CD8-positive, alpha-beta memory T cell (primary cell): Measurements from ENCODE around the gene TBC1D8. TPM values are rescaled to one million over a fixed set of nuclear protein-coding genes. Genes with fewer than 3 reads are reported as not detected.
A peak's percentile ranks its signal among the peaks of the same experiment; 100 is the strongest.

Experiments
- CTCF ChIA-PET: fragments of 350-600 bp; sonication (Branson Sonifier 250); formaldehyde crosslinking; loops from one replicate; lab custom pipeline; 2021; ENCODE audit warnings: antibody characterized with exemption; lab: Charles Lee
- POLR2A ChIA-PET: fragments of 350-600 bp; sonication (Branson Sonifier 250); formaldehyde crosslinking; loops from one replicate; lab custom pipeline; 2021; ENCODE audit warnings: antibody characterized with exemption; lab: Charles Lee
- DNase-seq, 5 donors: peaks; one replicate each; pipeline versions ENCODE4 v3.0.0 to v3.0.0-alpha.2; 2020 to 2022; ENCODE audit warnings: mixed read lengths in 1 of 5
- H3K27ac ChIP-seq: one replicate; pipeline ENCODE4 v1.7.0; 2013; ENCODE audit warnings: low read depth, mild to moderate bottlenecking, low read length, moderate library complexity
- H3K27me3 ChIP-seq: 2 replicates; pipeline ENCODE4 v1.7.0; 2013; ENCODE audit warnings: low read length, mild to moderate bottlenecking; ENCODE audit not compliant: insufficient read depth, poor library complexity, severe bottlenecking
- H3K36me3 ChIP-seq: 2 replicates; pipeline ENCODE4 v1.7.0; 2013; ENCODE audit warnings: mild to moderate bottlenecking, low read length, moderate library complexity; ENCODE audit not compliant: insufficient read depth
- H3K4me1 ChIP-seq: 2 replicates; pipeline ENCODE4 v1.7.0; 2013; ENCODE audit warnings: mild to moderate bottlenecking, low read length, moderate library complexity; ENCODE audit not compliant: insufficient read depth
- H3K4me3 ChIP-seq: 2 replicates; pipeline ENCODE4 v1.7.0; 2013; ENCODE audit warnings: mild to moderate bottlenecking, low read length
- H3K9me3 ChIP-seq: 2 replicates; pipeline ENCODE4 v1.7.0; 2013; ENCODE audit warnings: mild to moderate bottlenecking, low read length
- H3K27ac Mint-ChIP-seq, 8 donors: one replicate each; pipeline ENCODE4 v1.8.0; 2020 to 2021; ENCODE audit warnings: mixed read lengths in 8 of 8, mild to moderate bottlenecking in 6 of 8, inconsistent platforms in 3 of 8, moderate library complexity in 3 of 8
- H3K27me3 Mint-ChIP-seq, 2 donors: one replicate each; pipeline ENCODE4 v1.8.0; 2020 to 2021; ENCODE audit warnings: mixed read lengths in 2 of 2, mild to moderate bottlenecking in 1 of 2, moderate library complexity in 1 of 2
- H3K36me3 Mint-ChIP-seq, 3 donors: one replicate each; pipeline ENCODE4 v1.8.0; 2020 to 2021; ENCODE audit warnings: mixed read lengths in 3 of 3, inconsistent platforms in 1 of 3, mild to moderate bottlenecking in 1 of 3
- H3K4me1 Mint-ChIP-seq, 3 donors: one replicate each; pipeline ENCODE4 v1.8.0; 2020 to 2021; ENCODE audit warnings: mixed read lengths in 3 of 3, inconsistent platforms in 1 of 3, mild to moderate bottlenecking in 1 of 3
- H3K4me3 Mint-ChIP-seq, 7 donors: one replicate each; pipeline ENCODE4 v1.8.0; 2020 to 2021; ENCODE audit warnings: mixed read lengths in 7 of 7, mild to moderate bottlenecking in 6 of 7, moderate library complexity in 4 of 7, inconsistent platforms in 2 of 7
- H3K9me3 Mint-ChIP-seq, 5 donors: one replicate each; pipeline ENCODE4 v1.8.0; 2020 to 2022; ENCODE audit warnings: mixed read lengths in 5 of 5, mild to moderate bottlenecking in 3 of 5, moderate library complexity in 2 of 5, inconsistent platforms in 1 of 5
- polyA plus RNA-seq: library from polyadenylated mRNA; unstranded; fragments of 300-500 nt; fragmentation: Illumina TruSeq; gene quantifications from one replicate; pipeline ENCODE4 v1.2.3, GENCODE V29; 2021
- total RNA-seq, 2 experiments: library from RNA; stranded (reverse); gene quantifications; one replicate each; pipeline ENCODE4 v1.2.3, GENCODE V29; 2021

TBC1D8 gene
- total and polyA plus RNA-seq, 3 experiments from 2014 or later: 0.55 to 0.89 (median 0.69) TPM

DNA sequence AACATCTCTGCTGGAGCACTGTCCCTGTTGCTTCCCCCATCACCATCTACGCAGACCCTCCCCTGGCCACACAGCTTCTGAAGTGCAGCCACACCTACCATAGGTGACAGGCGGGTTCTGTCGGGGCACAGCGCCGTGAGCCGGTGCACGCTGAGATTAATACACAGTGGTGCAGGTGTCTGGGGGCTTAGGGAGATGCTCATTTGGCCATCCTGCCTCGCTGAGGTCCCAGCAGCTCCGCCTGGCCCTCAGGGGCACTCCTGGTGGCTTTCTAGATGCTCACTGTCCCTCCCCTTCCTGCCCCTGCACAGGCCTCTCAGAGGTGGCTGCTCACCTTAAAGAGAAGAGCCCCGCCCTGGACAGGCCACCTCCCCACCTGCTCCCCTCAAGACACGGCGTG is 168.0 kb downstream of the TBC1D8 start:
- no peak overlapping the region for H3K27ac Mint-ChIP-seq
- Histone ChIP-seq H3K4me3 (no peak overlapping the region), H3K4me1 (no peaks in the 10 kb centered on the region), H3K27ac (no peak overlapping the region), H3K9me3 (no peaks in the 10 kb centered on the region), H3K27me3 (no peaks in the 10 kb centered on the region), H3K36me3 (no peaks in the 10 kb centered on the region)
- H3K27me3 Mint-ChIP-seq: no peaks in the 10 kb centered on the region
- H3K36me3 Mint-ChIP-seq: peaks cover 0 to 2% (median 0%) of the 10 kb centered on the region in 3 donors
- DNase-seq: no peak
- no peaks in the 10 kb centered on the region for H3K9me3 Mint-ChIP-seq
- ChIA-PET POLR2A (no interaction called here), CTCF (interaction anchor here (1.0 to 2.1 kb wide), 4 partner anchors 16 to 375 kb away, joined by 3 to 13 read pairs (median 6); no protein-coding TSS in a partner anchor)
- peaks cover 0 to 3% (median 2%) of the 10 kb centered on the region in 3 donors for H3K4me1 Mint-ChIP-seq
- H3K4me3 Mint-ChIP-seq: no peak overlapping the region

DNA sequence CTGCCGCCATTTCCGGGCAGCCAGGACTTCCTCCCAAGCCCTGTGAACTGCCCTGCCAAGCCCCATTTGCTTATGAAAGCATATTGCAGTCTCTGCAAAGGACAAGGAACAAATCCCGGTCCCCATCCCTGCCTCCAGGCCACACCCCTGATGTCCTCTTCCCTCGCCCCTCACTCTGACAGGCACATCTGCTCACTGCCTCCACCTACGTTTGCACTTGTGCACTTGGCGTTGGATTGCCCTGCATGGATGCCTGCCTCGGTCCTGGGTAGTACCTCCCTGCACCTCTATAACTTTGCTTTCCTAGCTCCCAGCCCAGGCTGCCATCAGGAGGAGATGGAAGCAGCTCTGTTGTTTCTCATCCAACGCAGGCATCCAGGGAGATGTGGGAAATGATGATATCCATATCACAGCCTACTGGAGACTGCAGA is 168.7 kb downstream of the TBC1D8 start:
- no peak for DNase-seq
- H3K27ac Mint-ChIP-seq: no peak overlapping the region
- H3K4me3 ChIP-seq: no peak overlapping the region
- no peak overlapping the region for H3K4me3 Mint-ChIP-seq
- POLR2A ChIA-PET: no interaction called here
- H3K27ac ChIP-seq: no peak overlapping the region
- no peaks in the 10 kb centered on the region for H3K4me1 ChIP-seq
- no peaks in the 10 kb centered on the region for H3K9me3 ChIP-seq
- H3K4me1 Mint-ChIP-seq: peaks cover 0 to 3% (median 2%) of the 10 kb centered on the region in 3 donors
- CTCF ChIA-PET: interaction anchor here (0.9 to 2.1 kb wide), 5 partner anchors 16 to 388 kb away, joined by 3 to 13 read pairs (median 3); no protein-coding TSS in a partner anchor
- no peaks in the 10 kb centered on the region for H3K27me3 Mint-ChIP-seq
- H3K36me3 Mint-ChIP-seq: peaks cover 0 to 2% (median 0%) of the 10 kb centered on the region in 3 donors
- H3K27me3 ChIP-seq: no peaks in the 10 kb centered on the region
- H3K9me3 Mint-ChIP-seq: no peaks in the 10 kb centered on the region
- H3K36me3 ChIP-seq: no peaks in the 10 kb centered on the region

DNA sequence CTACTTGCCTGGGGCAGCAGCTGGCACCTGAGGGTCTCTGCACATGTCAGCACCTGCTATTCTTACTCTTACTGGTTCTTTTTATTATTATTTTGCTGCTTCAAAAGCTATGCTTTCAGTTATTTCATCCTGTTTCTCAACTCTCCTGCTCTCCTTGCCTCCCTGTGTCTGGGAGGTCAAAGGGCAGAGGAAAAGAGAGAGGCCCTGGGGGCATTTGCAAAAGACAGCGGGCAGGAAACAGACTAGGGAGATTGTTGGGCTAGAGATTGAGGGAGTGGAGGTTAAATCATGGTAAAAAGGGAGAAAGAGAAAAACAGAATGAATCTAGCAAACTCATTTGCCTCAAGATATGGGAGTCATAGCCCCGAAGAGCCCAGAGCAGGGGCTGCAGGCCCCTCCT is 170.2 kb downstream of the TBC1D8 start:
- H3K4me3 Mint-ChIP-seq: no peak overlapping the region
- Histone ChIP-seq H3K4me1 (no peaks in the 10 kb centered on the region), H3K27me3 (no peaks in the 10 kb centered on the region), H3K4me3 (no peak overlapping the region), H3K27ac (no peak overlapping the region), H3K36me3 (no peaks in the 10 kb centered on the region), H3K9me3 (no peaks in the 10 kb centered on the region)
- H3K27ac Mint-ChIP-seq: peak overlapping the region in 1 of 8 donors; percentile 48
- peaks cover 0 to 3% of the 10 kb centered on the region in 2 donors for H3K27me3 Mint-ChIP-seq
- H3K4me1 Mint-ChIP-seq: peaks cover 0 to 3% (median 2%) of the 10 kb centered on the region in 3 donors
- ChIA-PET POLR2A (no interaction called here), CTCF (interaction anchor here (1.4 kb wide), 1 partner anchor 371 kb away, joined by 5 read pairs; no protein-coding TSS in a partner anchor)
- no peak for DNase-seq
- H3K9me3 Mint-ChIP-seq: no peaks in the 10 kb centered on the region
- peaks cover 0 to 2% (median 0%) of the 10 kb centered on the region in 3 donors for H3K36me3 Mint-ChIP-seq

DNA sequence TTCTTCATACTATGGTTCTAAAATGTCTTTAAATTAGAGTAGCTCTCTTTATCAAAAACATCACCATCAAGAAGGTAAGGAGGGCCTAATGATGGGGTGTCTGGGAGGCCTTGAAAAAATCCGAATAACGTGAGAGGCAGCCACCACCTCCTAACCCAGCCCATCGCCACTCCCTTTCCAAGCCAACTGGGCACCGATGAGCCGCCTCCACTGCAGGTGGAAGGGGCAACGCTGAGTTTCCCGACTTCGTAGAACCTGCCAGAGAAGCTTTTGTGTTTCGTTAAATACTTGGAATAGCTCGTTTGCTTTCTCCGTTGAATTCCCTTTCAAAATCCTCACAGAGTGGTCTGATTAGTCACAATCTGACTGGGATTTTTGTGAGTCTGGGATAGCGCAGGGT is 171.1 kb downstream of the TBC1D8 start:
- H3K9me3 Mint-ChIP-seq: no peaks in the 10 kb centered on the region
- Histone ChIP-seq H3K4me1 (no peaks in the 10 kb centered on the region), H3K9me3 (no peaks in the 10 kb centered on the region), H3K36me3 (no peaks in the 10 kb centered on the region), H3K27ac (no peak overlapping the region), H3K27me3 (no peaks in the 10 kb centered on the region), H3K4me3 (no peak overlapping the region)
- H3K4me3 Mint-ChIP-seq: no peak overlapping the region
- no peak for DNase-seq
- peaks cover 0 to 3% (median 2%) of the 10 kb centered on the region in 3 donors for H3K4me1 Mint-ChIP-seq
- CTCF ChIA-PET: interaction anchor here (1.0 to 1.4 kb wide), 2 partner anchors 370 to 374 kb away, joined by 4 to 5 read pairs; no protein-coding TSS in a partner anchor
- peaks cover 0 to 2% (median 0%) of the 10 kb centered on the region in 3 donors for H3K36me3 Mint-ChIP-seq
- POLR2A ChIA-PET: no interaction called here
- peaks cover 3% of the 10 kb centered on the region in 2 donors for H3K27me3 Mint-ChIP-seq
- no peak overlapping the region for H3K27ac Mint-ChIP-seq

DNA sequence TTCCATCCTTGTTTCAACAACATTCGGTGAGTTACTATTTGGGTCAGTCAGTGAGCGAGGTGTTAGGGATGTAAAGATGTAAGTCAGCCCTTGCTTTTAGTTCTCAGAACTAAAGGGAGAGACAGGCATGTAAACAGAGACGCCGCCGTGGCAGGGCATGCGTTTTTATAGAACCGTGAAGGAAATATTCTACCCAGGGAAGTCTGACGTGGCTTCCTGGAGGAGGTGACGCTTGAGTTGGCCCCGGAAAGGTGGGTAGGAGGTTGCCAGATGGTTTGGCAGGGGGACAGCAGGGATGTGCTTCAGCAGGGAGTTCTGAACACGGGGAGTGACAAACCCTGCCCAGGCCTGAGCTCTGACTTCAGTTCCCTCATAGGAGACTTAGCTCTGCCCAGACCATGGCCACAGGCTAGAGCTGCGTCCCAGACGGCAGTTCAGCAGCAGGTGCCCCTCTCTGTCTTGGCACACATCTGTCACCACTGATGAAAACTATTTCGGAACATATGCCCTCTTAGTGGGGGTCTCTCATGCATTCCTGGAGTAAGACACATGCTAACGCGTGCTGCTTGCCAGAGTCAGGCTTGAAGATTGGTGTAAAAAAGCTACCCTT is 172.5 kb downstream of the TBC1D8 start:
- H3K4me3 Mint-ChIP-seq: no peak overlapping the region
- H3K27ac ChIP-seq: no peak overlapping the region
- peak overlapping the region in 1 of 8 donors; percentile 9 for H3K27ac Mint-ChIP-seq
- no peaks in the 10 kb centered on the region for H3K9me3 Mint-ChIP-seq
- H3K36me3 ChIP-seq: no peaks in the 10 kb centered on the region
- no peaks in the 10 kb centered on the region for H3K4me1 Mint-ChIP-seq
- CTCF ChIA-PET: interaction anchor here (0.9 kb wide), 1 partner anchor 368 kb away, joined by 3 read pairs; no protein-coding TSS in a partner anchor
- H3K36me3 Mint-ChIP-seq: peaks cover 0 to 2% (median 0%) of the 10 kb centered on the region in 3 donors
- POLR2A ChIA-PET: no interaction called here
- no peaks in the 10 kb centered on the region for H3K27me3 ChIP-seq
- no peak overlapping the region for H3K4me3 ChIP-seq
- peaks cover 4 to 6% of the 10 kb centered on the region in 2 donors for H3K27me3 Mint-ChIP-seq
- no peaks in the 10 kb centered on the region for H3K9me3 ChIP-seq
- no peaks in the 10 kb centered on the region for H3K4me1 ChIP-seq
- no peak for DNase-seq

DNA sequence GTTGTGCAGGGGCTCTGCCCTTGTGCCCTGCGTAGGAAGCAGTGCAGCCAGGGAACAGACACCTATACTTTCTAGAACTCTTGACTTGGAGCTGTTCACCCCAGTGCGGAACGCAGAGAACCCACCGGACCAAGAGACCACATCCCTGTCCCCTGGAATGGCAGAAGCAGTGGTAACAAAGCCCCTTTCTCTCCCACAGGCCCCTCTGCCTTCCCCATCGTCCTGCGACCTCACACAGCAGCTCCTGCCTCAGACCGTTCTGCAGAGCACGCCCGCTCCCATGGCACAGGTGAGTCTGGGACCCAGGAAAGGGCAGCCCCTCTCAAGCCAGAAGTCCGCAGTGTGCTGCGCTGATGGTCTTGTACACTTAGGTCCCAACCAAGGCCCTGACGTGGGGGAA is 173.7 kb downstream of the TBC1D8 start:
- no peaks in the 10 kb centered on the region for H3K4me1 Mint-ChIP-seq
- H3K9me3 Mint-ChIP-seq: no peaks in the 10 kb centered on the region
- no peak overlapping the region for H3K27ac ChIP-seq

DNA sequence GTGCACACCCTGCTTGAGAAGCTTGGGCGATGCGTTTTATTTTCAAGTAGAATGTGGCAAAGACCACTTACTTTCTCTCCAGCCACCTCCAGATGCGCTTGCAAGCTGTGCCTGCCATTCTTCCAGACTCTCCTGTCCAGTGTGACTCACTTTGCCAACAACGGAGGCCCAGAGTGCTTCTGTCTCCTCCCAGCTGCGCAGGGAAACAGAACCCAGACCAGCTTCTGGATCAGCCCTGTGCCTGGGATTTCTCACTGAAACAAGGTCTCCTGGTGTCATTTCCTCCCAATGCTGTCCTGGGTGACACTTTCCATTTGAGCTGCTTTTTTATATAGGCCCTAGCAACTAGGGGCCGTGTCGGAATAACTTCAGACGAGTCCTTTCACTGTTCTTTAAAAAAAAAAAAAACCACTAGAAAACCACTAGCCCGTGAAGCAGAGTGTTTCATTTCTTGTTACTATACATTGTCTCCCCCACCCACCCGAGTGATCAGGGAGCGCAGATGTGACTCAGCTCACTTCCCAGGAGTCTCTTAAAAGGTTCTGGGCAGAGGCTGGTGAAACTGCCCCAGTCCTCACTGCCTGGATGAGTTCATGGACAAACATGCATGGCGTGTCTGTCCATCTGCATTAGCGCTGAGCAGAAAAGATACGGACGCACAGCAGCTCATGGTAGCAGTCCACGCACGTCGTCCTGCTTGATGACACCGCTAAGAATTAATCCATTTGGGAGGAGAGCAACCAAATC is 174.4 kb downstream of the TBC1D8 start:
- Mint-ChIP-seq H3K27me3 (peaks cover 4 to 11% of the 10 kb centered on the region in 2 donors), H3K27ac (no peak overlapping the region), H3K36me3 (peaks cover 0 to 2% (median 0%) of the 10 kb centered on the region in 3 donors), H3K9me3 (no peaks in the 10 kb centered on the region), H3K4me1 (no peaks in the 10 kb centered on the region), H3K4me3 (no peak overlapping the region)
- ChIA-PET POLR2A (no interaction called here), CTCF (interaction anchor here (1.1 to 1.5 kb wide), 2 partner anchors 8 to 11 kb away, joined by 3 read pairs; no protein-coding TSS in a partner anchor)
- no peaks in the 10 kb centered on the region for H3K9me3 ChIP-seq
- no peaks in the 10 kb centered on the region for H3K27me3 ChIP-seq
- no peak overlapping the region for H3K4me3 ChIP-seq
- no peaks in the 10 kb centered on the region for H3K4me1 ChIP-seq
- no peak for DNase-seq
- no peaks in the 10 kb centered on the region for H3K36me3 ChIP-seq
- no peak overlapping the region for H3K27ac ChIP-seq

More for the DNA sequence above, 173.7 kb downstream of the TBC1D8 start:
- ChIA-PET POLR2A (no interaction called here), CTCF (interaction anchor here (0.9 to 1.5 kb wide), 2 partner anchors 10 to 367 kb away, joined by 3 read pairs; no protein-coding TSS in a partner anchor)
- Mint-ChIP-seq H3K4me3 (no peak overlapping the region), H3K27me3 (peaks cover 4 to 11% of the 10 kb centered on the region in 2 donors), H3K36me3 (peaks cover 0 to 2% (median 0%) of the 10 kb centered on the region in 3 donors), H3K27ac (no peak overlapping the region)
- Histone ChIP-seq H3K9me3 (no peaks in the 10 kb centered on the region), H3K27me3 (no peaks in the 10 kb centered on the region), H3K4me3 (no peak overlapping the region), H3K36me3 (no peaks in the 10 kb centered on the region), H3K4me1 (no peaks in the 10 kb centered on the region)
- no peak for DNase-seq
